HG03432 (cell line): ENCODE measurements around the gene ARRB1.
"Not testable (repeated sequence)": the region's sequence is repeated elsewhere in the genome, so short reads cannot be mapped to it uniquely, and the experiment has no call there.

Experiments used
- ATAC-seq: cut with Tn5 transposase; IDR thresholded peaks from one replicate; pipeline ENCODE4 v1.9.1; 2021; ENCODE audit warnings: mild to moderate bottlenecking, moderate library complexity; ENCODE audit not compliant: unreplicated experiment

The ARRB1 gene

DNA sequence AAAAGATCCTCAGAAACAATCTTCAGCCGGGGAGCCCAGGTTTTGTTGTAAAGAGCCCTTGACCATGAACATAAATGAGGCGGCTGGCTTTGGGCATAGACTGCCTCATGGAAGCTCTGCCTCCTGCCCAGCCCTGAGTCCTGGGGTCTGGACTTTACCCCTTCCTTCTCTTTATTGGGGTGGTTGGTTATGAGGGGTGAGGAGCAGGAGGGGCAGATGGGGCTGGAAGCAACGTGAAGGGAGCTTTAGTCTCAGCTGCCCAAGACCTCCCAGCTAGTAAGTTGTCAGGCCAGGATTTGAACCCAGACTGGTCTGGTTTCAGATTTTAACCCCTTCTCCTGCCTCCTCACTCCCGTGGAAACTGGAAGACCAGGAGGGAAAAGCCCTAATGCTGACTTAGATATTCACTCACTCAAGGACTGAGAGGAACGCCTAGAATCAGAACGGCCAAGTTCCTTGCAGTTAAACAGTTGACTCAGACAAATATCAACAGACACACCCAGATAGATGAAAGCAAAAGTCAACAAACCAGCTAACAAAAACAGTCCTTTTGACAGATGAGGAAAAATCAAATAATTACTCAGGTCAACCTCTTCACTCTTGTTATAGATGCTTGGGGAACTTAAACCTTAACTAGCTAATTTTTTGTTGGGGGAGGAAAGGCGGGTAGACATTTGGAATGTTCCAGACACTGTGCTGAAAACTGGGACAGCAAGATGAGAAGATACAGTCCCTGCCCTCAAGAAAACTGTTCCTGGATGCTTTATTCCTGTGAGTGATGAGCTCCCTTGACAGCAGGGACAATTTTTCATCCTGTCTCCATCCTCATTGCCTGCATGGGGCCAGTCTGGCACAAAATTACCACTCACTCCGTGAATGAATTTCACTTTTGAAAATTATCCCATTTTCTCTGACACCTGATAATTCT is 20.8 kb upstream of the ARRB1 start:
- no peak for ATAC-seq

DNA sequence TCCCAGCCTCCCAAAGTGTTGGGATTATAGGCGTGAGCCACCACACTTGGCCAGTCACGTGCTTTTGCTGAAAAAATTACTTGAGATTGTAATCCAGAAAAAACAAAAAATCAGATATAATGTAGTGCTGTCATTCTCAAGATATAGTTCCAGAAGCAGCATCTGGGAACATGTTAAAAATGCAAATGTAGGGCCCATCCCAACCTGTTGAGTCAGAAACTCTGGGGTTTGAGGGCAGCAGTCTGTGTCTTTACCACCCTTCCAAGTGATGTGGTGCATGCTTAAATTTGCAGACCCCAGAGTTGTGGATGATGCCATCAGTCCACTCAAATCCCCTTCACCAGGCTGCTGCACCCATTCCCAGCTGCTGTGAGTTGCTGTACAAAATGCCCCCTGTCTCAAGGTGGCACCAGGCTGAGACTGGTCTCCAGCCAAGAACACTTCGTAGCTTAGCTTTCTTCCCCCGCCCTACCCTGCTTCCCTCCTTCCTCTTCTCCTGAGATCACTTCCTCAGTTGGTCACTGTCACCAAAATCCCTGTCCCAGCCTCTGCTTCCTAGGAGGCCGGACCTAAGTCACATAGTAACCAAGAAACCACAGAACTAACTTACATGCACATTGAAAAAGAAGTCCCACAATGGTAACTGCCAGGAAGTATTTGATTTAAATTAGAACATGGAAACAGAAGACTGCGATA is 18.2 kb upstream of the ARRB1 start:
- no peak for ATAC-seq

DNA sequence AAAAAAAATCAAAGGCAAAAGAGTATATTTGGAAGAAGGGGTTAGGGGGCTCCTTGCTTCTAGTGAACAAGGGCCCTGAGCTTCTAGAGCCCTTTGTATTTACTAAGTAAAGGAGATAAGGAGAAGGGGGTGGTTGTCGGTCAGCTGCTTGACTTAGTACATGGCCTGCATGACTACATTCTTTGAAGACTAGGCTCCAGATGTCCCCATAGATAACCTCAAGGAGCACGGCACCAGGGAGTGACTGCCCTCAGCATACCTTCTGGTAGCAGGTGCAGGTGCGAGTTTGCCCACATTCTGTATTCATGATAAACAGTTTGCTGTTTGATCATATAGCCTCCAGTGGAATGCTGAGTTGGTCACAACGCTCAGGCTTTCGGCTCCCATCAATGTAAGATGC is 15.4 kb upstream of the ARRB1 start:
- ATAC-seq = not testable (repeated sequence)

DNA sequence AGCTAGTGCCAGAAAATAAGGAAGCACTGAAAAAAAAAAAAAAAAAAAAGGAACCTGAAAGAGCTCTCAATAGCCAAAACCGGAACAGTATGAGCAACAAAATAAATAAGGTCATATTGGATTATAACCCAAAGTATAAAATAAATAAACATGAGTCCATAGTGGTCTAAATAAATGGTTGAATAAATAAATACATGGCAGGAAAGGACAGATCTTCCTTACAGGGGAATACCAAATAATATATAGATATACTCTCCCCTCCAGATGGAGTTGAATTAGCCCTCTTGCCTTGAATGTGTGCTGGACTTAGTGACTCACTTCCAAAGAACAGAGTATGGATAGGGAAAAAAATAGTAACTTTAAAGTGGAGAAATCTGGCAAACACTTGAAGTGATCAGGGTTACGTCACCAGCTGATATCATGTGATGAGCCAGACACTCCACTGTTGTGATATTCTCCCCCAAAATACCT is 14.3 kb upstream of the ARRB1 start:
- ATAC-seq = no peak

DNA sequence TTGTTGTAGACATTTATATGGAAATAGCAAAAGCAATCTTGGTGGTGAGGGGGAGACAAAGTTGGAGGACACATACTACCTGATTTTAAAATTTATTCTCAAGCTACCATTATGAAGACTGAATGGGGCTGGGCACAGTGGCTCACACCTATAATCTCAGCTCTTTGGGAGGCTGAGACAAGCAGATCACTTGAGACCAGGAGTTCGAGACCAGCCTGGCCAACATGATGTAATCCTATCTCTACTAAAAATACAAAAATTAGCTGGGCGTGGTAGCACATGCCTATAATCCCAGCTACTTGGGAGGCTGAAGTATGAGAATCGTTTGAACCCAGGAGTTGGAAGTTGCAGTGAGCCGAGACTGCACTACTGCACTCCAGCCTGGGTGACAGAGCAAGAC is 10.8 kb upstream of the ARRB1 start:
- not testable (repeated sequence) for ATAC-seq

DNA sequence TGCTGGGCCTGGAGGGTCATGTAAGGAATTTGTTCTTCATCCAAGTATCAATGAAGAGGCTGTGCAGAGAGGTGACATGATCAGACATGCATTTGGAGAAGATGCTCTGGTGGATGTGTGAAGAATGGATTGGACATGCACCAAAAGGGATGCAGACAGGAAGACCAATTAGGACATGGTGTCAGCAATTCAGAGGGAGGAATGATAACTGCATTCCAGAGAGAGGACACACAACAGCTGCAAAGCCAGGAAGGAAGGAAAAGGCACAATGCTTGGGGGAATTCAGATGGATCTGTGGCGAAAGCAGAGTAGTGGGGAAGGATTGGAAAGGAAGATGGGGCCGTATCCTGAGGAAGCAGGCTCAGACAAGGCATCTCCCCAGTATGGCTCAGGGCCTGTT is 5.2 kb upstream of the ARRB1 start:
- ATAC-seq = no peak

DNA sequence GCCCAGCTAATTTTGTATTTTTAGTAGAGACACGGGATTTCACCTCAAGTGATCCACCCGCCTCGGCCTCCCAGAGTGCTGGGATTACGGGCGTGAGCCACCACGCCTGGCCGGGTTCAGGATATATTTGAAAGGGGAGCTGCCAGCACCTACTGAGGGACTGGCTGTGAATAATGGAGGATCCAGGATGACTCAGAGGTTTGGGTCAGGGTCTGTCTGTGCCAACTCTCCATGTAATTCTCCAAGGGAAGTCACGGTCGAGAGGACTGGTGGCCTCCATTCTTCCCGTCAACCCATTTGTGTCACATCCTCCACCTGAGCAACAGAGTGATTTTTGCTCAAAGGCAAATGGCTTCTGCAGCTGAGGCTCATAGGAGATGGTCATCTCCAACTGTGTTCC is 3.6 kb upstream of the ARRB1 start:
- ATAC-seq = no peak

DNA sequence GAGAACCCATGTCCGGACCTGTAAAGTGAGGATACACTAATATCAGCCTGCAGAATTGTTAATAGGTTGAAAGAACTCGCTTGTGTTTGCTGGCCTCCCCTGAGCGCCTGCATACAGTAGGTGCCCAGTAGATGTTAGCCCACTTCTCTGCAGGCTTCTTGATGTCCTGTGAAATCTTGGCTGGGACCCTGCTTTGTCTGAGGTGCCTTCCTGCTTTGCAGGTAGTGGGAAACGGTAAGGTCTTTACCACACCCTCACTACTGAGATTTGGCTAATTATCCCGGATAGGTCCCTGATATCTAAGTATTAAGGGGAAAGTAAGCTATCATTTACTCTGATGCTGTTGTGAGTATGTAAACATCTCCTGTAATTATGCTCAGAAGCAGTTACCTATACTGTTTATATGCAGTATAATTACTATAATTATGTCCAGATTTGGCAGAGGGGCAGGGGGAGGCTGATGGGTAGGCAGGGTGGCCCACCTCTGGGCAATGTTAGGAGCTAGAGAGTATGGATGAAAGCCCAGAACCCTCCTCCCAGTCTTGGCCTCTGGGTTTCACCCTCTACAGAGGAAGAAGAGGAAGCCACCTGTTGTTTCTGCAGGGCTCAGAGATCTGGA is 1.2 kb upstream of the ARRB1 start:
- ATAC-seq = no peak

DNA sequence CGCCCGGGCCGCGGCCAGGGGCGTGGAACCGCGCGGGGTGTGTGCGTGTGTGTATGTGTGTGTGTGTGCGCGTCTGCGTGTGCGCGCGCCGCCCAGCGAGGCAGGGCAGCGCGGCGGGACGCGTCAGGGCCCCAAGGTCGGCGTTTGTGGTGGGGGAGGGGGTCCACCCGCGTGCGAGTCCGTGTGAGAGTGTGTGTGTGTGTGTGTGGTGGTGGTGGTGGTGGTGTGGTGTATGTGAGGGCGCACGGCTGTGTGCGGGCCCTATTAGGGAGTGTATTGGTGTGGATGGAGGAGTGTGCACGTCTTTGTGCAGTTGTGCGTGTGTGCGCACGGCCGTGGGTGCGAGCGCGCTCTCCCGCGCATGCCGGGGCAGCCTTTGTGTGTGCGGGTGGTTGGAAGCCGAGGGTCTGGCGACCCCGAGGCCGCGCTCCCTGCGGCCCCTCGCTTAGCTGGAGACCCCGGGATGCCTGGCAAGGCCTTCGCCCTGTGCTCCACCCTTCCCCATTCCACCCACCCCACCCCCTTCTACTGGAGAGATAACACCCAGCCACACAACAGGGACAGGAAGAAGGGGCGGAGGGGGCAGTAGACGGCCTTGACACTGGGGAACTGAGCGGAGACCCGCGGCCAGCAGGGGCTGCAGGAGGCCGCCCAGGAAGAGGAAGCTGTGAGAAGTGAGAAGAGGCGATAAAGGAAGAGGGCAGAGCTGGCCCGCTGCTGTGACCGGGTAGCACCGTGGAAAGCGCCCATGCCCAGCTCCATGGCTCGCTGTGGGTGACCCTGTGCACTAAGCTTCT is 528 bp upstream of the ARRB1 start:
- ATAC-seq = peak; percentile 49

DNA sequence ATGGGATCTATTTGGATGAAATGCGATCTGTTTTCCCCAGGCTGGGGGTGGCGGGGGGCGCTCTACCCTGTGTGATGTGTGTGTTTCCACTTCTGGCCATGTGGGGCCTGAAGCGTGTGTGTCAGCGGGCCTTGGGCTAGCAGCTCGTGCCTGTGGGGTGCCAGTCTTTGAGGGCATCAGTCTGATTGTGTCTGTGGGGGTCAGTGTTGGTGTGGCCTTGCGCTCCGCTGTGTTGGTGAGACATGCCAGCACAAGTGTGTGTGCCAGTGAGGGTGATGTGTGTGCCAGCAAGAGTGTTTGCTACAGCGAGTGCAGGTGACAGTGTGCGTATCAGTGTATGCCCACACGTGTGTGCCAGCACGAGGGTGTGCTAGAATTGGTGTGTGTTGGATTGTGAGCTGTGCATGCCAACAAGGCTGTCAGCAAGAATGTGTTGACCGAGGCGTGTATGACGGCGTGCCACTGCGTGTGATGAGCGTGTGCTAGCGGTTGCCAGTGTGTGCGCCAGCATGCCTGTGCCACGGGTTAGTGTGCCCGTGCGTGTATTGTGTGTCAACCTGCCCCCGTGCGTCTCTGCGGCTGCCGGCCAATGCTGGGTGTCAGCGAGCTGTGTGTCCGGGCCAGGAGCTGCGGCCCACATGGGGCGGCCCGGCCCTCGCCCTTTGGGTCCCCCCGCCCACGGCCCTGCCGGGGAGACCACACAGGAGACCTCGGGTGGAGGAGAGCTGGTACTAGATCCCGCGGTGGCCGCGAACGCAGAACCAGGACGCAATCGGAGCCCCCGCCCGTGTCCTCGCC is 519 bp downstream of the ARRB1 start:
- ATAC-seq = peak; percentile 3

DNA sequence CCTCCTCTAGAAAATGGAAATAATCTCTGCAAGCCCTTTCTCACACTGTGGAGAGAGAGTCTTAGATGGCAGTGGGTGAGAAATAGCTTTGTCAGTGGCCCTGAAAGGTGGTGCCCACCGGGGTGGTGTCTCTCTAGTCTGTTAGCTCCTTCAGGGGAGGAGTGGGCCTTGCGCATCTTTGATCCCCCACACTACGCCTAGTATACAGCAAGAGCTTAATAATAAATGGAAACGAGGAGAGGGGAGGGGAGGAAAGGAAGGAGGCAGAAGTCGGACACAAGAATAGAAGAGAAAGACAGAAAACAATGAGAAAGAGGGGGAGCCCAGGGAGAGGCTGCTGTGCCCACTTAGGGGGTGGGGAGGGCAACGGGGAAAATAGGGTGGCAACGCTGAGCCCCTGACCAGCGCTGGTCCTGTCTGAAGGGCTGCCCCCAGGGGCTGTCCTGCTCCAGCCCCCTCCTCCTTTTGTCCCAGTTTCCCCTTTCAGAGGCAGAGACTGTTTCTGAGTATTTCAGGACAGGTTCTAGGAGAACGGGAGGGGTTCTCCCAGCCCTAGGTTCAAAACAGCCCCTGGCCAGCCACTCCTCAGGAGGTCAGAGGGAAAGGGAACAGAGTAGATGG is 1.2 kb downstream of the ARRB1 start:
- no peak for ATAC-seq

DNA sequence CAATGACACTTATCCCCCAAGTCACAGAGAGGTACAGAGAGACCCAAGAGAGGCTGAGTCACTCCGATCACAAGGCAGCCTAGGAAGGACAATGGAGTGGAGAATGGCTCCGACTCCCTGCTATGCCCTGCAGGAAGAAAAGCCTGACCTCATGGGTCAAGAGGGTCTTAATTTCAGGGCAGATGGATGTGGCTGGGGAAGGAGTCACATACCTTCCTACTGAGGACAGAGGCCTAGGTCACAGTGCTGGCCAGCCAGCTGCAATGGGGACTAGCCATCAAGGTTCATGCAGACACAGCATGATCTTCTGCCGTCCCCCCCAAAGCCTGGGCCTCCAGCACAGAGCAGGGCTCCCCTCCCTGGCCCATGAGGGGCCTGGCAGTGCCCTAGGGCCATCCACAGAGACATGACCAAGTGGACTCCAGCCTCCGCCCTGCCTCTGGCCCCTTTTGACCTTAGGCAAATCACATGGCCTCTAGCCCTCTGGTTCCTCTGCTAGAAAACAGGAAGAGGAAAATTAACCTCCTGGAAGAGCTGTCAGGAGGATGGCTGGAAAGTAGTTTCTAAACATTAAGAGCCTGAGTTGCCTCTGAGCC is 1.8 kb downstream of the ARRB1 start:
- ATAC-seq = no peak

DNA sequence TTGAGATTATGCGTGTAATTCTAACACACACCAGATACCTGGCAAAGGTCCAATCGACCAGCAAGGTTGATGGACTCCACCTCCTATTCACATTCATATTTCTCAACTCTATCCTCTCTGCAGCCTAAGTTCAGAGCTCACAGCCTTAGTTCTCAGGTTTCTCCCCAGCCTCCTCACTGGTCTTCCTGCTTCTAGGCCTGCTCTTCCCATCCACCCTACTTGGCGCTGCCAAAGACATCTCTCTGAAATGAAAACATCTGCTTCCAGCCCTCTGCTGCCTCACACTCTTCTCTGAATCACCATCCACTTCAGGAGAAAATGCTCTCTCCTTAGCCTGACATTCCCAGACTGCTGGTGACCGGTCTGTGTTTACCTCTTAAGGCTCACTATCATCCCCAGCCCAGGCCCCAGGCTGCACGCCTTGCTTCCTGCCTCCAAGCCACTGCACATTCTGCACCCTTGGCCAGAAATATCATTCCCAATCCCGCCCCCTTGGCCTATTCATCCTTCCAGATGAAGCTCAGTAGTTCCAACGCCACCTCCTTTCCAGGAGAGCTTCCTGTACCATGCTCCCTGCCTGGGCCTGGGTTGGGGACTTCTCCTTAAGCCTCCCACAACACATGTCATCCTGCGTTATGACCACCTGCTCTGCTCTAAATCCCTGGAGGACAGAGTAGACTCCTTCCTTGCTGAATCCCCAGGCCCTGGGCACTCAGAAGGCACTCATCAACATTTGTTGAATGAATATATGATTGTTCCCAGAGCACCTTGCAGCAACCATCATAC is 3.5 kb downstream of the ARRB1 start:
- ATAC-seq = no peak

DNA sequence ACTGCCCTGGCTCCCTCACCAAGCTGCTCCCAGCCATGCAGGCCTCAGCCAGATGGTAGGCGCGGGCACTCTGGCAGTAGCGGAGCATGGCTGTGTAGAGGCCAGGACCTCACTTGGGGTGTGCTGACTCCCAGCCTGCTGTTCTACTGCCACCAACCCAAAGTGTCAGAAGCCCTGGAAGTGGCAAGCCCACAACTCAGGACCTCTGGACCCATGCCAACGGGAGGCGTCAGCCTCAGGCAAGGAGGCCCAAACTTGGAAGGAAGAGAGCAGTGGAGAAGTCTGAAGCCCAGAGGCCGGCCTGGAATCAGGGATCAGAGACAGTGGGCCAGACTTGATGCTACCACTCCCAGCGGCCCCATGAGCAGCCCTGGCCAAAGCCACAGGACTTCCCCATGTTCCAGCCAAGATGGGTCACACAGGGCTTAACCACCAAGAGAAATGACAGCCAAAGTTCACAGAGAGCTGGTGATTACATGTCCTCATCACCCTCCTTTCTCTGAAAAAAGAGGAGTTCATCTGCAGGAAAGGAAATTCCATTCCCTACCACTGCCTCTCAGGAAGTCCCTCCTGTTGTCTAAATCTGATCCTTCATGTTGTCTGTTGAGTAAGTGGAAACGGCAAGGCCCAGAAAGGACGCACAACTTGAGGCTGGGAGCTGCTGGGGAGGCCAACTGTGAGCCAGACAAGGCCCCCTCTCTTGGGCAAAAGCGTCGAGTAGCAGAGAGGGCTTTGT is 4.4 kb downstream of the ARRB1 start:
- no peak for ATAC-seq

DNA sequence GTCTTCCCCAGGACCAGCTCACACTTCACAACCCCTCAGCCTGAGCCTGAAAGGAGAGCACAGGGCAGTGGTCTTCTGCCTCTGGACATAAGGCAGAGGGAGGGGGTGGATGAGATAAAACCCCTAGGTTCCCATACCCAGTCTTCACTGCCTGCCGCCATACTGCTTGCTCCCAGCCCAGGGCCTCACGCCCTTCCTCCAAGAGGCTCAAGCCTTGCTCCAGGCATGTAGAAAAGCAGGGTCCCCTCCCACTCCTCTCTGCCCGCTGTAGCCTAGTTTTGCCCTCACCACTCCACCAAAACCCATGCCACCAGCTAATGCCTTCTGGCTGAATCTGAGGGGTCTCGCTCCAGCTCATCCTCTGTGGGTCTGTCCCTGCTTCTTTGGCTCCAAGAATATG is 5.2 kb downstream of the ARRB1 start:
- ATAC-seq = no peak

DNA sequence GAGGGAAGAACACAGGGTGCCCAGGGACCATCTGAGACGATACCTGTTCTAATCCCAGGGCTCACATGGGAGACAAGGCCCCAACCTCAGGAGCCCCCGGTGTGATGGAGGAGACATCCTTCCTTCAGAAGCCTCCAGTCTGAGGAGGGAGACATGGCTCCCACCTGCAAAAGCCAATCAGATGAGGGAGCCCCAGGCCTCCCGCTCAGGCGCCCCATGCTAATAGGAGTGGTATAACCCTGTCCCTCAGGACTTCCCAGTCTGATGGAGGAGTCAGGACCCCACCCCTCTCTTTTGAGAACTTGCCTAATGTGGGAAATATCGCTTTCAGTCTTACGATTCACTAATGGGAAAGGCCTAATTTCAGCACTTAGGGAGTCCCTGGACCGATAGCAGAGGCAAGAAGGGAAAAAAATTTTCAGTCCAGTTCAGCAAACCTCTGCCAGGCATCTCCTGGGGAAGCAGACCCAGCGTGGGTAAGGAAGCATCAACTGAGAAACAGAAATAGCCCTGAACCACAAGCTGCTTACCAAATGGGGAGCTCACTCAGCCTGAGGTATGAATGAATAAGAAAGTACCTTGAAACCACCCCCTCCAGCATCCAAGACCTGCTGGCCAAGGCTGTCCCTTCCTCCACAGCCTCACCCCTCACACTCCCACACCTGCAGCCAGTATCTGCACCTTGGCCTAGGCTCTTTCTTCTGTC is 5.9 kb downstream of the ARRB1 start:
- ATAC-seq = peak; percentile 58

DNA sequence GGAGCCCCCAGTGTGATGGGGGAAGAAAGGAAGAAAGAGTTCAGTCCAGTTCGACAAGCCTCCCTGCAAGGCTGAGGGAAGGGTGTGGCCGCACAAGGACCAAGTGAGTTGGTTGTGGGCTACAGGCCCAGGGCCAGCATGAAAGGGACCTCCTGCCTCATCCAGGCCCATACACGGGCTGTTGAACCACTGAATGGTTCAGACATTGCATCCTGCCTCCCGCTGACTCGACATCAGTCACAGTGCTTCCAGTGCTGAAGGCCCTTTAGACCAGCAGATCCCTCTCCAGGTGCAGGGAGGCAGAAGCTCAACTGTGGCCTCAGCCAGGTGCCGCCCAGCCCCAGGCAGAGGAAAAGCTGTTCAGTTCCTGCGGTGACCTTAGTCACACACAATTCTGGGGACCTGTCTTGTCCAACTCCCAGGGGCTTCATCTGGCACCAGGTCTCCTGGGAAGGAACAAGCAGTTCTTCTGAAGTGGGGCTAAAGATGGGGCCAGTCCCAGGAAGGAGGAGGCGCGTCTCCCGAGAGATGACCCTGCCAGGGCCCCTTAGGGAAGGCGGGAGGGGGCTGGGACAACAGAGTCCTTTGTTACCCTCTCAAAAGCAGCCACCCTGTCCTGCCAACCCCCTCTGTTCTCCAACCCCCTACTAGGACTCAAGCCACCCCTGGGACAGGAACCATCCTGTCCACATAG is 6.6 kb downstream of the ARRB1 start:
- no peak for ATAC-seq
